Nephron (organoid): ENCODE measurements around the gene PPP1R16B.

Experiments used
- H3K27ac Mint-ChIP-seq, 3 experiments: 2 replicates each; pipeline ENCODE4 v1.8.0; 2020; ENCODE audit warnings: mixed read lengths in 3 of 3, mild to moderate bottlenecking in 2 of 3, moderate library complexity in 1 of 3
- H3K27me3 Mint-ChIP-seq: 2 replicates; pipeline ENCODE4 v1.8.0; 2021; ENCODE audit warnings: low read depth, mild to moderate bottlenecking, moderate library complexity, mixed read lengths
- H3K36me3 Mint-ChIP-seq: 2 replicates; pipeline ENCODE4 v1.8.0; 2020; ENCODE audit warnings: low read depth, mixed read lengths
- H3K4me1 Mint-ChIP-seq: 2 replicates; pipeline ENCODE4 v1.8.0; 2020; ENCODE audit warnings: mixed read lengths
- H3K4me3 Mint-ChIP-seq, 3 experiments: 2 replicates each; pipeline ENCODE4 v1.8.0; 2020; ENCODE audit warnings: mild to moderate bottlenecking in 3 of 3, mixed read lengths in 3 of 3, moderate library complexity in 2 of 3
- H3K9me3 Mint-ChIP-seq: 2 replicates; pipeline ENCODE4 v1.8.0; 2020; ENCODE audit warnings: mixed read lengths
- TF ChIP-seq, protein P1 (sequence below), 3 experiments: fragments of 200-600 bp; sonication (generic); IDR thresholded peaks; one replicate each; pipeline ENCODE4 v1.5.0; 2021; ENCODE audit warnings: antibody characterized with exemption in 3 of 3; ENCODE audit not compliant: unreplicated experiment in 3 of 3

PPP1R16B gene

DNA sequence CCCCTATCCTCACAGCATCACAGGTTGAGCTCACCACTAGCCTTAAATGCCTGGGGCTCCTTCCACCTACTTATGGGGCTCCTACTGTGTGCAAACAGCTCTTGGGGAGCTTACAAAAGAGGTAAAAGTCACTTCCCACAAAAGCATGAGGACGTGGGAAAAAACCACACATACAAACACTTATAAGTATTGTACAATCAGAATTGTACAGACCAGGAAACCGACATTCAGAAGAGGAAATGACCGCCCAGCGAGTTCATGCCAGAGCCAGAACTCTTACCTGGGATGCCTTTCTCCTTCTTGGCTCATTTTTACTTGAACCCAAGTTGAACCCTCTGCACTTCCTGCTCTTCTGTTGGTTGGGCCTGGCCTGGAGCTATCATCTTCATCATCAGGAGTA, 6.3 kb upstream of the PPP1R16B start:
- Mint-ChIP-seq H3K9me3 (no peaks in the 10 kb centered on the region), H3K27ac (no peak overlapping the region), H3K36me3 (no peaks in the 10 kb centered on the region), H3K4me3 (no peak overlapping the region), H3K27me3 (peaks cover 24% of the 10 kb centered on the region), H3K4me1 (no peaks in the 10 kb centered on the region)
- TF ChIP-seq, protein P1, sequence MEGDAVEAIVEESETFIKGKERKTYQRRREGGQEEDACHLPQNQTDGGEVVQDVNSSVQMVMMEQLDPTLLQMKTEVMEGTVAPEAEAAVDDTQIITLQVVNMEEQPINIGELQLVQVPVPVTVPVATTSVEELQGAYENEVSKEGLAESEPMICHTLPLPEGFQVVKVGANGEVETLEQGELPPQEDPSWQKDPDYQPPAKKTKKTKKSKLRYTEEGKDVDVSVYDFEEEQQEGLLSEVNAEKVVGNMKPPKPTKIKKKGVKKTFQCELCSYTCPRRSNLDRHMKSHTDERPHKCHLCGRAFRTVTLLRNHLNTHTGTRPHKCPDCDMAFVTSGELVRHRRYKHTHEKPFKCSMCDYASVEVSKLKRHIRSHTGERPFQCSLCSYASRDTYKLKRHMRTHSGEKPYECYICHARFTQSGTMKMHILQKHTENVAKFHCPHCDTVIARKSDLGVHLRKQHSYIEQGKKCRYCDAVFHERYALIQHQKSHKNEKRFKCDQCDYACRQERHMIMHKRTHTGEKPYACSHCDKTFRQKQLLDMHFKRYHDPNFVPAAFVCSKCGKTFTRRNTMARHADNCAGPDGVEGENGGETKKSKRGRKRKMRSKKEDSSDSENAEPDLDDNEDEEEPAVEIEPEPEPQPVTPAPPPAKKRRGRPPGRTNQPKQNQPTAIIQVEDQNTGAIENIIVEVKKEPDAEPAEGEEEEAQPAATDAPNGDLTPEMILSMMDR (IDR thresholded peaks at IDR 0.05; ENCODE audit: unreplicated experiment in 3 of 3), result no peak

DNA sequence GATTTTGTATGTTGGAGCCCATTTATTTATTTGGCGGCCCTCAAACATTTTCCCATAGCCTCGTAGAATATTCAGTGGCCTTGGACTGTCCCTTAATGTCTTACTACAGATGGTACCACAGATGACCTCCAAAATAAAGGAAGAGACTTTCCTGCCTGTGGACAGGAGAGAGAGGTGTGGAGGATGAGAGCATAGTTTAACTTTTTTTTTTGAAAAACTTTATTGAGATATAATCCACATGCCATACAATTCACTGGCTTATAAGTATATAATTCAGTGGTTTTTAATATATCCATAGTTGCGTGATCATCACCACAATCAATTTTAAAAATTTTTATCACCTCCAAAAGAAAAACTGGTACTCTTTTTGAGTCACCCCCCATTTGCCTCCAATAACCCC, 4.6 kb upstream of the PPP1R16B start:
- TF ChIP-seq, protein P1 (IDR thresholded peaks at IDR 0.05; ENCODE audit: unreplicated experiment in 3 of 3), result no peak
- H3K4me1 Mint-ChIP-seq, result no peaks in the 10 kb centered on the region
- H3K27ac Mint-ChIP-seq, result no peak overlapping the region
- peaks cover 36% of the 10 kb centered on the region for H3K27me3 Mint-ChIP-seq
- H3K36me3 Mint-ChIP-seq, result no peaks in the 10 kb centered on the region
- H3K9me3 Mint-ChIP-seq, result no peaks in the 10 kb centered on the region
- H3K4me3 Mint-ChIP-seq, result no peak overlapping the region

DNA sequence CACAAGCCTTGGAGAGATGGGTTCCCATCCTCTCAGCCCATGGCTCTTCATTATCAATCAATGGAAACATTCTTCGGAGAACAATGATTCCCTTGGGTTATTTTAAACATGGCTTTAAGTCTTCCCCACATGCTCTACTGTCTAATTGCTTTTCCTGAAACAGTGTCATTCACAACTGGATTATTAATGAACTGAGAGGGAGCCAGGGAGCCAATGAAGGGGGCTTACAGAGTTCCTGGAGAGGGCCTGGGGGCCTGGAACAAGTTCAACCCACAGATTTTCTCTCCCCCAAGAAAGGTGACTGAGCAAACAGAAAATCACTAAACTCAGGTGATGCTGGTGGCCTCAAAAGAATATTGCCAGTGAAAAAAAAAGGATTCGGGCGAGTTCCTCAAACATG, 1.3 kb upstream of the PPP1R16B start:
- H3K9me3 Mint-ChIP-seq, result no peaks in the 10 kb centered on the region
- no peaks in the 10 kb centered on the region for H3K36me3 Mint-ChIP-seq
- no peak overlapping the region for H3K27ac Mint-ChIP-seq
- TF ChIP-seq, protein P1 (IDR thresholded peaks at IDR 0.05; ENCODE audit: unreplicated experiment in 3 of 3), result no peak
- peaks cover 6% of the 10 kb centered on the region for H3K4me1 Mint-ChIP-seq
- peaks cover 52% of the 10 kb centered on the region for H3K27me3 Mint-ChIP-seq
- peak overlapping the region; percentile 53 to 69 (median 63) for H3K4me3 Mint-ChIP-seq

DNA sequence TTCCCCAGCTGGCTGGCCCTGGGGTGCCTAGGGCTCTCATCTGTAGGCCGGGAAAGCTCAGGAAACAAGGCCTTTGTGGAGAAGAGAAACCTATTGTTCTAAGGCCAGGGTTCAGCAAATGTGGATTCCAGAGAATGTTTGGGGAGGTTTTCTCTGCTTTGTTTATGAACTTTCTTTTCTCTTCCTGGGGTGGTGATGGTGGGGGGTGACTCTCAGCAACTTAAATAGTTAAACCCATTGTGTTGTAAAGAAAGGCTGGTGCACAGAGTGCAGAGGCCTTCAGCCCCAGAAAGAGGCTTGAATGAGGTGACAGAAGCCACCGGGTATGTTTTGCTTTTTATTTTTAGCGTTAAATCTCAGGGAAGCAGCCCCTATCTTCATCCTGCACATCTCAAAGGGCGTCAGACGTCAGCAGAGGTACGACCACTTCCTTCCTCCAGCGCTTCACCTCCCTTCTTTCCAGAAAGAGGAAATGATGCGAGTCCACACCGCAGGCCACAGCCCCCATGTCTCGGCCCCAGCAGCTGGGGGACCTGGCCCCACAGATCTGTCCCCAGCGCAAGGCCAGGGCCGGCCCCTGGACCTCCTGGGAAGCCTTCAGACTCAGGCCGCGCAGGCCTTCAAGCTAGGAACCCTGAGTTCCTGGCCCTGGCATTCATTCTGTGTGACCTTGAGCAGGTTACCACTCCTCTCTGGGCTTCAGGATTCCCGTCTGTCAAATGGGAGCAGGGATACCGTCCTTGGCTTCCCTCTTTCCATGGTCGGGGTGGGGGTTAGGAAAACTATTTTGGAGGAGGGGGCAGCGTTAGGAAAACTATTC, 605 bp upstream of the PPP1R16B start:
- no peaks in the 10 kb centered on the region for H3K36me3 Mint-ChIP-seq
- H3K4me1 Mint-ChIP-seq, result peaks cover 6% of the 10 kb centered on the region
- TF ChIP-seq, protein P1 (IDR thresholded peaks at IDR 0.05; ENCODE audit: unreplicated experiment in 3 of 3), result no peak

DNA sequence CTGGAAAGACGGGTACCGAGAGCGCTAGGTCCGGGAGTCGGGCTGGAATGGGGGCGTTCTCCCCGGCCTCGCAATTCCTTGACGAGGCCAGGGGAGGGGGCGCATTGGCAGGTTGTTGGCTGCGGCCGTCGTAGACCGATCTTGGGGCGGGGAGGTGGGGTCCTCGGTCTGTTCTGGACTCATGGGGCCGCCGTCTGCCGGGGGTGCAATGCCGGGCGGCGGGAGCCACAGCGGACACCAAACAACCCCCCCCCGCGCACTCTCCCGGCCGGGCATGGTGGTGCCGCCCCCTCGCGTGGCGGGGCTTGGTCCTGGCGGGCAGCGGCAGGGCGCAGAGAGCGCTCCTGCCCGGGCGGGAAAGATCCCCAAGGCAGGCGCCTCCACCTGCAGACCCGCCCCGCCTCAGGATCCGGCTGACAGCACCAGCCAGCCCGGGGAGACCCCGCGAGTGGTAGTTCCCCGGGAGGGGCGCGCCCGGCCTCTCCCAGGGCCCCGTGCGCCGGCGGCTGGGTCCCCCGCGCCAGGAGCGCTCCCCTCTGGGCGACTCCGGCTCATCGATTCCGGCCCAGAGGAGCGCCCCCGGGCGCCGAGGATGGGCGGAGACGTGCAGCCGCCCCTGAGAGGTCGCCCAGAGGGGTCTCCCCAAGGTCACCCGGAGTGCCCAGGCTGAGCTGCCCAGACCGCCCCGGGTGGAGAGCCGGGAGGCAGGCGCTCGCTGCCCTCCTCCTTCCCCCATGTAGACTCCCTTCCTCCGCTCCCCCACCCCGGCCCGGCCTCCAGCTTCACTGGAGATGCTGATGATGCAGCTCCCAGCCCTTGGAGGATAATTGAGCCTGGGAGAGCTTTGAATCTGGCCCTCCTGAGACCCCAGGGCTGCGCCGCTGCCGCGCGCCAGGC, 709 bp downstream of the PPP1R16B start:
- Mint-ChIP-seq H3K4me1 (peaks cover 6% of the 10 kb centered on the region), H3K27me3 (peaks cover 69% of the 10 kb centered on the region), H3K9me3 (no peaks in the 10 kb centered on the region), H3K4me3 (peak overlapping the region; percentile 75 to 80 (median 78)), H3K36me3 (no peaks in the 10 kb centered on the region), H3K27ac (no peak overlapping the region)
- TF ChIP-seq, protein P1 (IDR thresholded peaks at IDR 0.05; ENCODE audit: unreplicated experiment in 3 of 3), result no peak

More for the DNA sequence above, 605 bp upstream of the PPP1R16B start:
- Mint-ChIP-seq H3K9me3 (no peaks in the 10 kb centered on the region), H3K4me3 (peak overlapping the region; percentile 75 to 80 (median 76)), H3K27ac (no peak overlapping the region), H3K27me3 (peaks cover 57% of the 10 kb centered on the region)
